Transverse colon (tissue), 4 donors: Measurements from ENCODE around the gene PTPRZ1. TPM values are rescaled to one million over a fixed set of nuclear protein-coding genes. Genes with fewer than 3 reads are reported as not detected.
A peak's percentile ranks its signal among the peaks of the same experiment; 100 is the strongest.

Source experiments
- DNase-seq: peaks from one replicate; pipeline ENCODE4 v3.0.0-alpha.2; 2019
- H3K27ac ChIP-seq, 4 donors: fragments of 200-600 bp; sonication (generic); 2 replicates each; pipeline ENCODE4 v1.5.1; 2016 to 2018; ENCODE audit warnings: inconsistent platforms in 4 of 4
- H3K27me3 ChIP-seq: fragments of 200-600 bp; sonication (generic); 2 replicates; pipeline ENCODE4 v1.5.1; 2017; ENCODE audit warnings: inconsistent platforms
- H3K36me3 ChIP-seq, 4 donors: fragments of 200-600 bp; sonication (generic); 2 replicates each; pipeline ENCODE4 v1.5.1; 2017 to 2019; ENCODE audit warnings: inconsistent platforms in 4 of 4
- H3K4me1 ChIP-seq, 4 donors: fragments of 200-600 bp; sonication (generic); 2 replicates each; pipeline ENCODE4 v1.5.1; 2017 to 2020; ENCODE audit warnings: inconsistent platforms in 4 of 4
- H3K4me3 ChIP-seq, 4 donors: fragments of 200-600 bp; sonication (generic); 1 replicate in 1 of 4; 2 replicates in 3 of 4; pipeline versions ENCODE4 v1.5.1 to v1.6.1; 2017 to 2019; ENCODE audit warnings: inconsistent platforms in 4 of 4
- H3K9me3 ChIP-seq, 2 donors: fragments of 200-600 bp; sonication (generic); 2 replicates each; pipeline ENCODE4 v1.5.1; 2017 to 2019; ENCODE audit warnings: inconsistent platforms in 2 of 2
- EP300 ChIP-seq: sonication (generic); formaldehyde crosslinking; IDR thresholded peaks from one replicate; pipeline ENCODE4 v1.6.1; 2017; ENCODE audit warnings: antibody characterized with exemption, low read depth
- POLR2A ChIP-seq: fragments of 450-650 bp; IDR thresholded peaks from one replicate; pipeline ENCODE4 v1.6.1; 2016; ENCODE audit warnings: antibody characterized with exemption, mild to moderate bottlenecking, moderate library complexity
- POLR2AphosphoS5 ChIP-seq, 3 donors: sonication (generic); formaldehyde crosslinking; IDR thresholded peaks; one replicate each; pipeline ENCODE4 v1.6.1; 2016; ENCODE audit warnings: antibody characterized with exemption in 3 of 3
- WGBS, 2 donors: methylation state at CpG; one replicate each; pipeline ENCODE4 v1.1.5; 2018; ENCODE audit warnings: low coverage in 1 of 2; 5-methylcytosine and 5-hydroxymethylcytosine counted together
- in situ Hi-C, 4 donors: fragments of 200-750 bp; cut with MboI; loops; one replicate each; pipeline versions ENCODE4 v1.15.0 to v1.15.1; 2017; ENCODE audit warnings: low sequenced_read_pairs in 3 of 4, low pct_ligation_motif_present in 1 of 4, low pct_unique_long_range_greater_than_20kb in 1 of 4
- intact Hi-C: fragments of 100-400 bp; cut with DNase I; formaldehyde crosslinking; loops from one replicate; pipeline ENCODE4 v1.15.1; 2023; ENCODE audit warnings: low total_unique reads
- total RNA-seq, 4 donors: library from RNA; depleted of rRNA; stranded (reverse); fragments of >200 nt; gene quantifications; one replicate each; pipeline ENCODE4 v1.1.0, GENCODE V29; 2016
- TF ChIP-seq, protein P1 (sequence below), 5 experiments: fragments of 200-600 bp in 3 of 5; fragments of 450-650 bp in 2 of 5; sonication (generic) in 3 of 5; IDR thresholded peaks; 1 replicate in 2 of 5; 2 replicates in 3 of 5; pipeline ENCODE4 v1.5.1; 2016 to 2017; ENCODE audit warnings: antibody characterized with exemption in 5 of 5, inconsistent platforms in 3 of 5, mild to moderate bottlenecking in 2 of 5, moderate library complexity in 1 of 5

PTPRZ1 gene
- total RNA-seq, 4 donors from 2014 or later, result 0.37 to 2.4 (median 2.0) TPM

DNA sequence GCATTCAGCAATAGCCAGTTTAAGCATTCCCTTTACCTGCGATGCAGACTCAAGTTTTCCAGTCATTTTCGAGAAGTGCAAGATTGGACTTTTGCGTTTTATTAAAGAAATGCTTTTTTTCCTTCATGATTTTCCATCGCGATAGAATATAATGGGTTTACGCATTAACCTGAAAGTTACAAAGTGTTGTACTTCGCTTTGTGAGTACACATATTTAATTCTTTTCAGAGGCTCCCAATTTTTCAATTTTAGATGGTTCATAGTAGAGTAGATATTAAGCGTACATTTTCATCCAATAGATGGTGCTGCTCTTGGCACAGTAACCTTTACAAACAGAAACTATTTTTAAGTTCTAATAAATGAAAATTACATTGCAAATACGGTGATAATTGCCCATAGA lies 1.3 kb downstream of the PTPRZ1 start:
- 28 to 41% methylated on average over 8 to 9 of the region's 9 CpGs for WGBS, 2 donors
- H3K4me3 ChIP-seq, result peak overlapping the region in 1 of 4 donors; percentile 55
- in situ Hi-C loops, result no loop called here
- intact Hi-C loops, result no loop called here
- TF ChIP-seq EP300, result no peak
- TF ChIP-seq POLR2AphosphoS5 (IDR thresholded peaks at IDR 0.05), result no peak
- TF ChIP-seq, protein P1, sequence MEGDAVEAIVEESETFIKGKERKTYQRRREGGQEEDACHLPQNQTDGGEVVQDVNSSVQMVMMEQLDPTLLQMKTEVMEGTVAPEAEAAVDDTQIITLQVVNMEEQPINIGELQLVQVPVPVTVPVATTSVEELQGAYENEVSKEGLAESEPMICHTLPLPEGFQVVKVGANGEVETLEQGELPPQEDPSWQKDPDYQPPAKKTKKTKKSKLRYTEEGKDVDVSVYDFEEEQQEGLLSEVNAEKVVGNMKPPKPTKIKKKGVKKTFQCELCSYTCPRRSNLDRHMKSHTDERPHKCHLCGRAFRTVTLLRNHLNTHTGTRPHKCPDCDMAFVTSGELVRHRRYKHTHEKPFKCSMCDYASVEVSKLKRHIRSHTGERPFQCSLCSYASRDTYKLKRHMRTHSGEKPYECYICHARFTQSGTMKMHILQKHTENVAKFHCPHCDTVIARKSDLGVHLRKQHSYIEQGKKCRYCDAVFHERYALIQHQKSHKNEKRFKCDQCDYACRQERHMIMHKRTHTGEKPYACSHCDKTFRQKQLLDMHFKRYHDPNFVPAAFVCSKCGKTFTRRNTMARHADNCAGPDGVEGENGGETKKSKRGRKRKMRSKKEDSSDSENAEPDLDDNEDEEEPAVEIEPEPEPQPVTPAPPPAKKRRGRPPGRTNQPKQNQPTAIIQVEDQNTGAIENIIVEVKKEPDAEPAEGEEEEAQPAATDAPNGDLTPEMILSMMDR (IDR thresholded peaks at IDR 0.05), result no peak
- TF ChIP-seq POLR2A, result no peak
- H3K36me3 ChIP-seq, result no peaks in the 10 kb centered on the region
- peaks cover 0 to 12% (median 8%) of the 10 kb centered on the region in 4 donors for H3K4me1 ChIP-seq
- DNase-seq, result no peak
- H3K27ac ChIP-seq, result no peak overlapping the region
- H3K9me3 ChIP-seq, result no peaks in the 10 kb centered on the region
- H3K27me3 ChIP-seq, result peaks cover 56% of the 10 kb centered on the region

DNA sequence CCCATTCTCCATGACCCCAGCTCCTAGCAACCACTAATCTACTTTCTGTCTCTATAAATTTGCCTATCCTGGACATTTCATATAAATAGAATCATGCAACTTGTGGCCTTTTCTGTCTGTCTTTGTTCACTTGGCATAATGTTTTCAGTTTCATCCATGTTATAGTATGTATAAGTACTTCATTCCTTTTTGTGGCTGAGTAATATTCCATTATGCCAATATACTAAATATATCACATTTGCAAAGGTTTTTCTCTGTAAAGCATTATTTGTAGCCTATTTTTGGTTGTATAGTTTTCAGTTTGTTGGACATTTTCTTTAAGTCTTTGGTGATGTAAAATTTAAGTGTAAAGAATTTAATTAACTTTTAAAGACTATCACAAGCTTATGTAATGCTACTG lies 2.2 kb downstream of the PTPRZ1 start:
- Histone ChIP-seq H3K27ac (no peak overlapping the region), H3K4me1 (peaks cover 0 to 12% (median 8%) of the 10 kb centered on the region in 4 donors), H3K4me3 (no peak overlapping the region), H3K27me3 (peaks cover 56% of the 10 kb centered on the region), H3K36me3 (no peaks in the 10 kb centered on the region), H3K9me3 (no peaks in the 10 kb centered on the region)
- in situ Hi-C loops (no loop called here), intact Hi-C loops (no loop called here)
- DNase-seq, result no peak
- TF ChIP-seq, protein P1 (IDR thresholded peaks at IDR 0.05), result no peak
- TF ChIP-seq POLR2AphosphoS5 (IDR thresholded peaks at IDR 0.05) (no peak), EP300 (no peak)

GRCh38 chr7:121876656-121877500 lies 3.9 kb downstream of the PTPRZ1 start:
- no peak for DNase-seq
- no peaks in the 10 kb centered on the region for H3K36me3 ChIP-seq
- 66 to 74% methylated on average over 3 to 5 of the region's 5 CpGs for WGBS, 2 donors
- H3K9me3 ChIP-seq, result no peaks in the 10 kb centered on the region
- TF ChIP-seq POLR2AphosphoS5 (IDR thresholded peaks at IDR 0.05) (no peak), POLR2A (no peak), EP300 (no peak)
- TF ChIP-seq, protein P1 (IDR thresholded peaks at IDR 0.05), result no peak
- intact Hi-C loops, result no loop called here
- no peak overlapping the region for H3K4me3 ChIP-seq
- peaks cover 0 to 12% (median 8%) of the 10 kb centered on the region in 4 donors for H3K4me1 ChIP-seq
- peaks cover 39% of the 10 kb centered on the region for H3K27me3 ChIP-seq
- in situ Hi-C loops, result no loop called here
- no peak overlapping the region for H3K27ac ChIP-seq

- intact Hi-C loops (no loop called here), in situ Hi-C loops (no loop called here)
- no peak overlapping the region for H3K4me3 ChIP-seq
- no peaks in the 10 kb centered on the region for H3K4me1 ChIP-seq
- H3K27ac ChIP-seq, result no peak overlapping the region
- no peak for DNase-seq
- H3K9me3 ChIP-seq, result no peaks in the 10 kb centered on the region
- no peak for TF ChIP-seq EP300
- TF ChIP-seq, protein P1 (IDR thresholded peaks at IDR 0.05), result no peak
- TF ChIP-seq POLR2AphosphoS5 (IDR thresholded peaks at IDR 0.05), result no peak
- TF ChIP-seq POLR2A, result no peak
- 87 to 90% methylated on average over 4 to 5 of the region's 5 CpGs for WGBS, 2 donors
- H3K36me3 ChIP-seq, result no peaks in the 10 kb centered on the region
- peaks cover 18% of the 10 kb centered on the region for H3K27me3 ChIP-seq
These were observed 6.0 kb downstream of the PTPRZ1 start for GRCh38 chr7:121878918-121879464.
